SK-N-SH (cell line): Measurements from ENCODE around the gene COPS4.

ENCODE experiments used
- EP300 ChIP-seq, 2 experiments: IDR thresholded peaks; 2 replicates each; pipeline versions ENCODE4 v1.4.0 to v1.6.1; 2012; ENCODE audit warnings: borderline replicate concordance in 1 of 2, low read depth in 1 of 2, low read length in 1 of 2
- EZH2phosphoT487 ChIP-seq: fragments of 200-600 bp; sonication (generic); IDR thresholded peaks from 2 replicates; pipeline ENCODE4 v1.6.1; 2017; ENCODE audit warnings: low read depth, mixed run types, mild to moderate bottlenecking, antibody characterized with exemption, moderate library complexity, borderline replicate concordance
- GABPA ChIP-seq: IDR thresholded peaks from 2 replicates; pipeline ENCODE4 v1.4.0; 2012; ENCODE audit warnings: low read depth, mild to moderate bottlenecking
- GATA2 ChIP-seq: sonication (generic); formaldehyde crosslinking; IDR thresholded peaks from 2 replicates; pipeline ENCODE4 v1.5.0; 2020; ENCODE audit warnings: mild to moderate bottlenecking, missing genetic modification reagents
- MXI1 ChIP-seq: IDR thresholded peaks from 2 replicates; pipeline ENCODE4 v1.6.1; 2012; ENCODE audit warnings: mild to moderate bottlenecking, low read depth, low read length, improper control_type of control experiment
- POLR2AphosphoS5 ChIP-seq: IDR thresholded peaks from 2 replicates; pipeline ENCODE4 v1.6.1; 2012; ENCODE audit warnings: low read depth, low read length
- RAD21 ChIP-seq: IDR thresholded peaks from 2 replicates; pipeline ENCODE4 v1.6.1; 2012; ENCODE audit warnings: mild to moderate bottlenecking, low read length
- RFX5 ChIP-seq: IDR thresholded peaks from 2 replicates; pipeline ENCODE4 v1.6.1; 2012; ENCODE audit warnings: mild to moderate bottlenecking, improper control_type of control experiment, low read length
- SIN3A ChIP-seq: IDR thresholded peaks from 2 replicates; pipeline ENCODE4 v1.6.1; 2012; ENCODE audit warnings: low read depth, mild to moderate bottlenecking, low read length, moderate library complexity, borderline replicate concordance
- SMC3 ChIP-seq: IDR thresholded peaks from 2 replicates; pipeline ENCODE4 v1.6.1; 2012; ENCODE audit warnings: low read depth, low read length, improper control_type of control experiment
- YY1 ChIP-seq: IDR thresholded peaks from 2 replicates; pipeline ENCODE4 v1.4.0; 2012; ENCODE audit warnings: low read depth, mild to moderate bottlenecking
- TF ChIP-seq, protein P1 (sequence below): fragments of 200-600 bp; sonication (generic); IDR thresholded peaks from 2 replicates; pipeline ENCODE4 v1.6.1; 2017; ENCODE audit warnings: antibody characterized with exemption, mild to moderate bottlenecking, moderate library complexity

DNA sequence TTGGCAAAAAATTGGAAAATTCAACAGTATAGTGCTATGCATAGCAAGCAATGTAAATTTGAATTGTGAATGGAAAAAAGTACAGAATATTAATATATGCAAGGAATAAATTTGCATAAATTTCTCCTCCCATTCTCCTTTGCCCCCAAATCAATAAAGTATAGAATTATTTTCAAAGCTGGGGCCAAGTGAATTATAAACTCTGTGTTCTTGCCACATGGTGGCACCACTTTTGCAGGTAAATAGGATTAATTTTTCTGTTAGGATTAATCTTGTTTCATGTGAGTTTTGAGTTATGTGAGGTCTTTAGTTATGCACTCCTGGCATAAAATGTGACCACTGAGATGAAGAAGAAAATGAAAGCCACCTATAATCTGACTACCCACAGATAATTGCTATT, 19.9 kb downstream of the COPS4 start:
- TF ChIP-seq, protein P1, sequence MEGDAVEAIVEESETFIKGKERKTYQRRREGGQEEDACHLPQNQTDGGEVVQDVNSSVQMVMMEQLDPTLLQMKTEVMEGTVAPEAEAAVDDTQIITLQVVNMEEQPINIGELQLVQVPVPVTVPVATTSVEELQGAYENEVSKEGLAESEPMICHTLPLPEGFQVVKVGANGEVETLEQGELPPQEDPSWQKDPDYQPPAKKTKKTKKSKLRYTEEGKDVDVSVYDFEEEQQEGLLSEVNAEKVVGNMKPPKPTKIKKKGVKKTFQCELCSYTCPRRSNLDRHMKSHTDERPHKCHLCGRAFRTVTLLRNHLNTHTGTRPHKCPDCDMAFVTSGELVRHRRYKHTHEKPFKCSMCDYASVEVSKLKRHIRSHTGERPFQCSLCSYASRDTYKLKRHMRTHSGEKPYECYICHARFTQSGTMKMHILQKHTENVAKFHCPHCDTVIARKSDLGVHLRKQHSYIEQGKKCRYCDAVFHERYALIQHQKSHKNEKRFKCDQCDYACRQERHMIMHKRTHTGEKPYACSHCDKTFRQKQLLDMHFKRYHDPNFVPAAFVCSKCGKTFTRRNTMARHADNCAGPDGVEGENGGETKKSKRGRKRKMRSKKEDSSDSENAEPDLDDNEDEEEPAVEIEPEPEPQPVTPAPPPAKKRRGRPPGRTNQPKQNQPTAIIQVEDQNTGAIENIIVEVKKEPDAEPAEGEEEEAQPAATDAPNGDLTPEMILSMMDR, result peak; percentile 66
- no peak for TF ChIP-seq EP300 (IDR thresholded peaks at IDR 0.05; ENCODE audit: borderline replicate concordance in 1 of 2, low read depth in 1 of 2, low read length in 1 of 2)
- no peak for TF ChIP-seq POLR2AphosphoS5
- 0 out of 2 replicates have a peak, but pooled peaks have one; percentile 28 for TF ChIP-seq SMC3
- TF ChIP-seq EZH2phosphoT487, result no peak
- TF ChIP-seq SIN3A, result no peak
- no peak for TF ChIP-seq RFX5
- no peak for TF ChIP-seq YY1
- peak; percentile 45 for TF ChIP-seq RAD21
- no peak for TF ChIP-seq MXI1
- TF ChIP-seq GATA2 (CRISPR knock-in tag), result no peak
- no peak for TF ChIP-seq GABPA
